Aorta (tissue), 5 donors: Measurements from ENCODE around the gene CDC25B. TPM values are rescaled to one million over a fixed set of nuclear protein-coding genes. Genes with fewer than 3 reads are reported as not detected.

Experiments used
- ATAC-seq: fragments of 200-7000 bp; cut with Tn5 transposase; one replicate; pipeline ENCODE4 v1.9.1; 2022; ENCODE audit warnings: moderate library complexity; ENCODE audit not compliant: low FRiP score
- DNase-seq, 2 donors: peaks; one replicate each; pipeline ENCODE4 v3.0.0-alpha.2; 2020
- H3K27ac ChIP-seq, 2 donors: one replicate each; pipeline ENCODE4 v1.5.1; 2013; ENCODE audit warnings: low read length in 2 of 2, mild to moderate bottlenecking in 2 of 2, moderate library complexity in 2 of 2, control low read depth in 1 of 2, inconsistent platforms in 1 of 2, low read depth in 1 of 2
- H3K27me3 ChIP-seq, 2 donors: one replicate each; pipeline ENCODE4 v1.6.1; 2013; ENCODE audit warnings: control low read depth in 1 of 2, low read length in 1 of 2, mild to moderate bottlenecking in 1 of 2, moderate library complexity in 1 of 2; ENCODE audit not compliant: insufficient read depth in 2 of 2, control insufficient read depth in 1 of 2
- H3K36me3 ChIP-seq, 2 donors: one replicate each; pipeline ENCODE4 v1.6.1; 2013; ENCODE audit warnings: control low read depth in 1 of 2, low read length in 1 of 2, mild to moderate bottlenecking in 1 of 2; ENCODE audit not compliant: insufficient read depth in 2 of 2, control insufficient read depth in 1 of 2
- H3K4me1 ChIP-seq, 2 donors: one replicate each; pipeline ENCODE4 v1.6.1; 2013; ENCODE audit warnings: low read length in 2 of 2, control low read depth in 1 of 2, mild to moderate bottlenecking in 1 of 2, moderate library complexity in 1 of 2; ENCODE audit not compliant: insufficient read depth in 2 of 2, control insufficient read depth in 1 of 2
- H3K4me3 ChIP-seq, 2 donors: one replicate each; pipeline ENCODE4 v1.5.1; 2013; ENCODE audit warnings: low read length in 2 of 2, control low read depth in 1 of 2, mild to moderate bottlenecking in 1 of 2
- H3K9me3 ChIP-seq: one replicate; pipeline ENCODE4 v1.6.1; 2013; ENCODE audit warnings: mild to moderate bottlenecking, low read length; ENCODE audit not compliant: control insufficient read depth
- WGBS, 2 donors: extraction: QIAGEN DNeasy Blood & Tissue Kit; methylation state at CpG; one replicate each; pipeline ENCODE4 v1.1.7; 2013; 5-methylcytosine and 5-hydroxymethylcytosine counted together
- intact Hi-C, 2 donors: fragments of 100-400 bp; cut with DNase I; formaldehyde crosslinking; loops; one replicate each; pipeline versions ENCODE4 v1.14.2 to v1.15.0; 2022
- polyA plus RNA-seq, 2 donors: library from polyadenylated mRNA; stranded (reverse); fragments of 200-250 nt; gene quantifications; one replicate each; pipeline ENCODE4 v1.2.3, GENCODE V29; 2013
- total RNA-seq, 2 donors: library from RNA; stranded (reverse); fragmentation: NEBNext Ultra II Directional; extraction: Animal tissue kit (Norgen Biotek cat#: 25700); gene quantifications; one replicate each; pipeline ENCODE4 v1.2.1, GENCODE V29; 2021
- donor health status: healthy with polysubstance abuse.
- donor health status: Bipolar disorder and iron deficiency.
- donor health status: DM: no; HTN: no; CAD: no.
- donor health status: DM: no; HTN: no; CAD: no.
- donor health status: DM: yes; HTN: yes; CAD: no.

The CDC25B gene
- total and polyA plus RNA-seq, 4 donors, result 9.9 to 87.5 (median 42.9) TPM

DNA sequence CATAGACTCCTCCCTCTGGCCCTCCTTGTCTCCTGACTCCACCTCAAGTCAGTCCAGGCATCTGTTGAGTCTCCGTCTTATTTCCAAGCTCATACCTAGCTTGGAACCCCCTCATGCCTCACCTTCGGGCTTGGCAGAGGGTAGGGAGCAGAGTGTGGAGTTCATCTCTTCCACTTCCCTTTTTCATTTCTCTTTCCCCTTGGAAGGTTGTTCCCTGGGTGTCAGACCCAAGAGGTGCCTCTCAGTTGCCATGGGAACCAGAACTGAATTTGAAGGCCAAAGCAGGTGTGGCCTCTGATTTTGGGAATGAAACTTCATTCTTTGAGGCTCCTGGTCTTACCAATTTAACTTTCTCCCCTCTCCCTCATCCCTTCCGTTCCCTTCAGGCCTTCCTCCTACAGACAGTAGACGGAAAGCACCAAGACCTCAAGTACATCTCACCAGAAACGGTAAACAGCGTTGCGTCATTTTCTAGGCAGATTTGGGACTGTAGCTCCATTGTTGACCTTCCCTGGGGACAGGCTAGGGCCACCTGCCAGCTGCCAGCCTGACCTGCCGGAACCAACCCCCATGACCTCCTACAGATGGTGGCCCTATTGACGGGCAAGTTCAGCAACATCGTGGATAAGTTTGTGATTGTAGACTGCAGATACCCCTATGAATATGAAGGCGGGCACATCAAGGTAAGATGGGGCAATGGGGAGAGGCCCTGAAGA, 6.6 kb downstream of the CDC25B start:
- intact Hi-C loops, result no loop called here
- H3K36me3 ChIP-seq, result peaks cover 0 to 4% of the 10 kb centered on the region in 2 donors
- no peak overlapping the region for H3K27ac ChIP-seq
- H3K4me3 ChIP-seq, result no peak overlapping the region
- no peaks in the 10 kb centered on the region for H3K9me3 ChIP-seq
- no peaks in the 10 kb centered on the region for H3K27me3 ChIP-seq
- H3K4me1 ChIP-seq, result no peaks in the 10 kb centered on the region
- 89 to 90% methylated on average over 11 of the region's 11 CpGs for WGBS, 2 donors
- ATAC-seq (no peak), DNase-seq (no peak)

DNA sequence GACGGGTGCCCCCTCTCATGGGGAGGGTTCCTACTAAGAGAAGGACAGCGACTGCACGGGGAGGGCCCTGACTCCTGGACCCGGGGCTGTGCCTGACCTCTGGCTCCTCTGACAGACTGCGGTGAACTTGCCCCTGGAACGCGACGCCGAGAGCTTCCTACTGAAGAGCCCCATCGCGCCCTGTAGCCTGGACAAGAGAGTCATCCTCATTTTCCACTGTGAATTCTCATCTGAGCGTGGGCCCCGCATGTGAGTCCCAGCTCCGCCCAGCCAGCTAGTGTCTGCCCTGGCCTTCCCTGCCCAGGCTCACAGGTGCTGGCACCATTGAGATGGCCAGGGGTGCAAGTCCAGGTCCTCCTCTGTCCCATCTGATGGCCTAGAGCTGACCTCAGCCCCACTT, 7.2 kb downstream of the CDC25B start:
- Histone ChIP-seq H3K36me3 (peaks cover 0 to 4% of the 10 kb centered on the region in 2 donors), H3K9me3 (no peaks in the 10 kb centered on the region), H3K4me3 (no peak overlapping the region), H3K4me1 (no peaks in the 10 kb centered on the region), H3K27me3 (no peaks in the 10 kb centered on the region), H3K27ac (no peak overlapping the region)
- ATAC-seq (no peak), DNase-seq (peak in 1 of 2 donors; percentile 40)
- intact Hi-C loops, result no loop called here
- 90 to 95% methylated on average over 14 of the region's 14 CpGs for WGBS, 2 donors

DNA sequence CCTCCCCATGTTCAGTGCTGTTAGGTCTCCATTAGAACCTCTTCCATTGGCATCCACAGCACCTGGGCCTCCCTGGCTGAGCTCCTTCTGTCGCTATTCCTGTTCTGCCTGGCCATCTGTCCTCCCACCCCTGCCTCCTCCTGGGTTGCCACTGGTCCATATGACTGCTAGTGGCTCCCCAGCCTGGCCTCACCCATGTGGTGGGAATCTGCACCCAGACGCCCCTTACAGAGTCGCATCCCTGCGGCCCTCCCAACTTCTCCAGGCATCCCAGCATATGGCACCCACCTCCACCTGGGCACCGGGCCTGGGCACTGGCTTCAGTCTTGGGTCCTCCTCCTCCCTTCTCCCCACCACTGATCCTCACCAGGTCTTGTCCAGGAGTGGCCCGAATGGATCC, 7.7 kb downstream of the CDC25B start:
- intact Hi-C loops, result no loop called here
- H3K4me3 ChIP-seq, result no peak overlapping the region
- no peaks in the 10 kb centered on the region for H3K9me3 ChIP-seq
- 80 to 91% methylated on average over 6 of the region's 6 CpGs for WGBS, 2 donors
- peaks cover 0 to 4% of the 10 kb centered on the region in 2 donors for H3K36me3 ChIP-seq
- H3K27me3 ChIP-seq, result no peaks in the 10 kb centered on the region
- DNase-seq (no peak), ATAC-seq (no peak)
- no peak overlapping the region for H3K27ac ChIP-seq
- H3K4me1 ChIP-seq, result no peaks in the 10 kb centered on the region

DNA sequence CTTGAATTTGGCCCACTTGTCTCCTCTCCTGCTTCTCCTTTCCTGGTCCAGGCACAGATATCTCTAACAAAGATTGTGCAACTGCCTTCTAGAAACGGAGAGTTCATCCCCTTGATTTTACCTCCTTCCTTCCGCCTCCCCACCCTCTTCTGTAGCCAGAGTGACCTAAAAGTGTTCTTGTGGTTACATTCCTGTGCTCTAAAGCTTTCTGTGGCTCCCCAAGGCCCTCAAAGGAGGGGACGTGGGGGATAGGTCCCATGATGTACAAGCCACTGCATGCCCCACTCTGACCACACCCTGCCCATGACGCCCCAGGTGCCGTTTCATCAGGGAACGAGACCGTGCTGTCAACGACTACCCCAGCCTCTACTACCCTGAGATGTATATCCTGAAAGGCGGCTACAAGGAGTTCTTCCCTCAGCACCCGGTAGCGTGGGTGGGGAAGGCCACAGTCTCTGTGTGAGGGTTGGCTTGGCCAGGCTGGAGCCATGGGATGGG, 8.2 kb downstream of the CDC25B start:
- ATAC-seq (no peak), DNase-seq (peak in 1 of 2 donors; percentile 41)
- Histone ChIP-seq H3K27ac (no peak overlapping the region), H3K4me1 (no peaks in the 10 kb centered on the region), H3K36me3 (peaks cover 0 to 4% of the 10 kb centered on the region in 2 donors), H3K27me3 (no peaks in the 10 kb centered on the region), H3K4me3 (no peak overlapping the region), H3K9me3 (no peaks in the 10 kb centered on the region)
- WGBS, 2 donors, result 82 to 84% methylated on average over 11 of the region's 11 CpGs
- intact Hi-C loops, result no loop called here

DNA sequence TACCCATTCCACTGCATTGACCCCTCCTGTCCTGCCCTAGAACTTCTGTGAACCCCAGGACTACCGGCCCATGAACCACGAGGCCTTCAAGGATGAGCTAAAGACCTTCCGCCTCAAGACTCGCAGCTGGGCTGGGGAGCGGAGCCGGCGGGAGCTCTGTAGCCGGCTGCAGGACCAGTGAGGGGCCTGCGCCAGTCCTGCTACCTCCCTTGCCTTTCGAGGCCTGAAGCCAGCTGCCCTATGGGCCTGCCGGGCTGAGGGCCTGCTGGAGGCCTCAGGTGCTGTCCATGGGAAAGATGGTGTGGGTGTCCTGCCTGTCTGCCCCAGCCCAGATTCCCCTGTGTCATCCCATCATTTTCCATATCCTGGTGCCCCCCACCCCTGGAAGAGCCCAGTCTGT, 8.7 kb downstream of the CDC25B start:
- no peaks in the 10 kb centered on the region for H3K27me3 ChIP-seq
- no peaks in the 10 kb centered on the region for H3K4me1 ChIP-seq
- no peak for ATAC-seq
- no peak overlapping the region for H3K27ac ChIP-seq
- intact Hi-C loops, result no loop called here
- DNase-seq, result no peak
- 91 to 93% methylated on average over 11 of the region's 11 CpGs for WGBS, 2 donors
- no peaks in the 10 kb centered on the region for H3K9me3 ChIP-seq
- H3K4me3 ChIP-seq, result no peak overlapping the region
- peaks cover 0 to 4% of the 10 kb centered on the region in 2 donors for H3K36me3 ChIP-seq

DNA sequence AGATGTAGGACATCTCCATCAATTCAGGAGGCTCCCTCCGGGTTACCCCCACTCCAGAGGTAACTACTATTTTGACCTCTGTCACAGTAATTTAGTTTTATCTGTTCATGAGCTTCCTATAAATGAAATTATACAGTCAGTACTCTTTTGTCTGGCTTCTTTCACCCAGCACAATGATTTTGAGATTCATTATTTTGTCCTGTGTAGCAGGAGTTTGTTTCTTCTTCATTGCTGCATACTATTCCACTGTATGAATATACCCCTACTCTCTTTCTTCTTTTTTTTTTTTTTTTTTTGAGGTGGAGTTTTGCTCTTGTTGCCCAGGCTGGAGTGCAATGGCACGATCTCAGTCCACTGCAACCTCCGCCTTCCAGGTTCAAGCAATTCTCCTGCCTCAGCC, 12.4 kb downstream of the CDC25B start:
- intact Hi-C loops, result no loop called here
- 91 to 94% methylated on average over 3 of the region's 3 CpGs for WGBS, 2 donors
- Histone ChIP-seq H3K36me3 (peaks cover 0 to 2% of the 10 kb centered on the region in 2 donors), H3K27me3 (no peaks in the 10 kb centered on the region), H3K9me3 (no peaks in the 10 kb centered on the region), H3K4me3 (no peak overlapping the region), H3K4me1 (no peaks in the 10 kb centered on the region), H3K27ac (peak overlapping the region; percentile 10 to 49)
- DNase-seq, result no peak
- no peak for ATAC-seq

DNA sequence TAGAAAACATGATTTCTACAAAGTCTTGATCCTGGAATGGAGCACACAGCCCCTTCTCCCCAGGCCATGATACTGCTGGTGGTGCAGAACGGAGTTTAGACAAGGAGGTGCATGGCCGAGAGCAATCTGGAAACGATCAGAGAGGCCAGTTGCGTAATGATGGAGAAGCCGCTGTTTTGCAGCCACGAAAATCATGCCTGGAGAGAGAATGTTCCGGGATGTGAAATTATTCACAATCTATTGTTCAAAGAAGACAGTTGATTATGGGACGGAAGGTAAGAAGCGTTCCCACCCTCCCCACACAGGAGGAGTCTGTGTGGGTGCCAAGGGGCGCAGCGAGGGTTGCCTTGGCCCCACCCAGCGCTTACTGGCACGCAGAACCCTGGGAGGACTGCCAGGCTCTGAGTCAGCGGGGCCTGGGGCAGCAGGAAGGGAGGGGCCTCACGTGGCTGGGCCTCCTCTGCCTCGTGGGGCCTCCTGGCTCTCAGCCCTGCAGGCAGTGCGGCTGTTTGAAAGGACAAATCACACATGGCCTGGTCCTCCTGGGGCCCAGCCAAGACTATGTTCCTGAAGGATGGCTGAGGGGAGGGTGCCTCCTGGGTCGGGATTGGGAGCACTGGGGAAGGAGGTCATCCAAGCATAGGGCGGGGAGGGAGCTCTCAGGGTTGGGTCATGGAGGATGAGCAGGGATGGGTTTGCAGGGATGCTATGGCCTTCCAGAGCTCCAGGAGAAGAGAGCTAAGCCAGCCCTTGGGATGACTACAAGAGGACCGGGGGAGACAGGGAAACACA, 15.6 kb downstream of the CDC25B start:
- intact Hi-C loops, result no loop called here
- peak; percentile 99 for DNase-seq
- no peaks in the 10 kb centered on the region for H3K36me3 ChIP-seq
- no peaks in the 10 kb centered on the region for H3K9me3 ChIP-seq
- 2% methylated on average over 20 of the region's 20 CpGs for WGBS, 2 donors
- peak overlapping the region; percentile 22 to 37 for H3K4me3 ChIP-seq
- ATAC-seq, result peak; percentile 95
- peak overlapping the region; percentile 68 to 80 for H3K27ac ChIP-seq
- H3K27me3 ChIP-seq, result no peaks in the 10 kb centered on the region
- no peaks in the 10 kb centered on the region for H3K4me1 ChIP-seq

DNA sequence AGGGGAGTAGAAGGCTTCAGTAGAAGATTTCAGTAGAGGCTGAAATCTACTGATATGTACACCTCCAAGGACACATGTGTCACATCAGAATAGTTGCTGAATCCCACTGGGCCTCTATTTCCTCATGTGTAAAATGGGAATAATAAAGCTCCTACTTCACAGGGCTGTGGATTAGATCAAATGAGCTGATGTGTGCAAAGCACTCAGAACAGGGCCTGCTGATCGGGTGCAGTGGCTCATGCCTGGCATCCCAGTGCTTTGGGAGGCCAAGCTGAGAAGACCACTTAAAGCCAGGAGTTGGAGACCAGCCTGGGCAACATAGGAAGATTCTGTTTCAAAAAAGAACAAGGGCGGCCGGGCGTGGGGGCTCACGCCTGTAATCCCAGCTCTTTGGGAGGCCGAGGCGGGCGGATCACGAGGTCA, 16.2 kb downstream of the CDC25B start:
- no peaks in the 10 kb centered on the region for H3K9me3 ChIP-seq
- 95 to 96% methylated on average over 7 to 9 of the region's 9 CpGs for WGBS, 2 donors
- H3K4me1 ChIP-seq, result no peaks in the 10 kb centered on the region
- ATAC-seq (no peak), DNase-seq (peak; percentile 42 to 54)
- no peaks in the 10 kb centered on the region for H3K36me3 ChIP-seq
- no peaks in the 10 kb centered on the region for H3K27me3 ChIP-seq
- intact Hi-C loops, result no loop called here
- H3K27ac ChIP-seq, result peak overlapping the region in 1 of 2 donors; percentile 80
- no peak overlapping the region for H3K4me3 ChIP-seq
